NB4 (cell line): ENCODE results near the gene VGLL1.

ENCODE experiments used
- MYC ChIP-seq: IDR thresholded peaks from 2 replicates; pipeline ENCODE4 v1.6.1; 2011; ENCODE audit warnings: low read depth, low read length
- POLR2A ChIP-seq: IDR thresholded peaks from 2 replicates; pipeline ENCODE4 v1.6.1; 2011; ENCODE audit warnings: mild to moderate bottlenecking; ENCODE audit not compliant: insufficient read length; ENCODE audit errors: extremely low read depth
- TF ChIP-seq, protein P1 (sequence below): IDR thresholded peaks from one replicate; pipeline ENCODE4 v1.5.1; 2012; ENCODE audit warnings: low read depth, low read length
- TF ChIP-seq, protein P2 (sequence below): IDR thresholded peaks from 2 replicates; pipeline ENCODE4 v1.6.1; 2011; ENCODE audit warnings: low read depth, low read length

DNA sequence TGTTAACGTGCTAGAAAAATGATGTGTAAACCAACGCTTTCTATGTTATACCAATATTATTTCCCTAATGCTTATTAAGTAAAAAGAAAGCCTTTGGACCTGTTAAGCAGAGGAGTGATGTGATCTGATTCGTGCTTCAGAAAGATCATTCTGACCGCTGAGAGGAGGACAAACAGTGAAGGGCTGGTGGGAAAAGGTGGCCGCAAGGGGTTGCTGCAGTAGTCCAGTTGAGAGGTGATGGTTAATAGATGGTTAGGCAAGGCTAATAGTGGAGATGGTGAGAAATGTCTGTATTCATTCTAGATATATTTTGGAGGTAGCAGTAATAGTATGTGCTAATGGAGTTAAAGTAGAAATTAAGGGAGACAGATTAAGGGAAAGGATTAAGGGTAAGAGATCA lies 12.9 kb upstream of the VGLL1 start:
- TF ChIP-seq, protein P1, sequence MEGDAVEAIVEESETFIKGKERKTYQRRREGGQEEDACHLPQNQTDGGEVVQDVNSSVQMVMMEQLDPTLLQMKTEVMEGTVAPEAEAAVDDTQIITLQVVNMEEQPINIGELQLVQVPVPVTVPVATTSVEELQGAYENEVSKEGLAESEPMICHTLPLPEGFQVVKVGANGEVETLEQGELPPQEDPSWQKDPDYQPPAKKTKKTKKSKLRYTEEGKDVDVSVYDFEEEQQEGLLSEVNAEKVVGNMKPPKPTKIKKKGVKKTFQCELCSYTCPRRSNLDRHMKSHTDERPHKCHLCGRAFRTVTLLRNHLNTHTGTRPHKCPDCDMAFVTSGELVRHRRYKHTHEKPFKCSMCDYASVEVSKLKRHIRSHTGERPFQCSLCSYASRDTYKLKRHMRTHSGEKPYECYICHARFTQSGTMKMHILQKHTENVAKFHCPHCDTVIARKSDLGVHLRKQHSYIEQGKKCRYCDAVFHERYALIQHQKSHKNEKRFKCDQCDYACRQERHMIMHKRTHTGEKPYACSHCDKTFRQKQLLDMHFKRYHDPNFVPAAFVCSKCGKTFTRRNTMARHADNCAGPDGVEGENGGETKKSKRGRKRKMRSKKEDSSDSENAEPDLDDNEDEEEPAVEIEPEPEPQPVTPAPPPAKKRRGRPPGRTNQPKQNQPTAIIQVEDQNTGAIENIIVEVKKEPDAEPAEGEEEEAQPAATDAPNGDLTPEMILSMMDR: no peak
- TF ChIP-seq POLR2A (no peak), MYC (no peak)
- TF ChIP-seq, protein P2, sequence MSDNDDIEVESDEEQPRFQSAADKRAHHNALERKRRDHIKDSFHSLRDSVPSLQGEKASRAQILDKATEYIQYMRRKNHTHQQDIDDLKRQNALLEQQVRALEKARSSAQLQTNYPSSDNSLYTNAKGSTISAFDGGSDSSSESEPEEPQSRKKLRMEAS: no peak
